GM12891 (cell line): ENCODE results near the gene SNTG2.

ENCODE experiments used
- POLR2A ChIP-seq: IDR thresholded peaks from 2 replicates; pipeline ENCODE4 v1.6.1; 2011; ENCODE audit warnings: low read depth, low read length, control low read depth
- POLR2AphosphoS5 ChIP-seq: IDR thresholded peaks from 2 replicates; pipeline ENCODE4 v1.6.1; 2011; ENCODE audit warnings: low read depth, low read length, control low read depth
- SPI1 ChIP-seq: IDR thresholded peaks from 2 replicates; pipeline ENCODE4 v1.6.1; 2011; ENCODE audit warnings: low read depth, low read length, control low read depth
- TAF1 ChIP-seq: IDR thresholded peaks from 2 replicates; pipeline ENCODE4 v1.6.1; 2011; ENCODE audit warnings: low read depth, low read length, control low read depth

DNA sequence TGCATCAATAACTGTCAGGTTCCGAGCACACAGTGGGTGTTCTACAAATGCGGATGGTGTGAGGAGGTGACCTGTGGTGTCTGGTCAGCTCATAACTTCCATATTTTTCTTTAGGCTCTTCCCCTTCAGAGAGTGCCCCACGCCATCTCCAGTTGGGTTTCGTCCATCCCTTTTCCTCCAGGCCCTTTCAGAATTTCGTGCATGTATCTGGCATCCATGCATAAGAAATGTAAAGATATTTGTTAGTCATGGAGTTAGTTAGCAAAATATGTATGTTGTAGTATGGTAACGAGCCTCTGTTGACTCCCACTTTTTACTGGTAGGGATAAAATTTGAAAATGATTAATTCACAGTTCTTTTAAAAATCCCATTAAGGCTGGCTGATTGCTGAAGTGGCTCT is 67.2 kb downstream of the SNTG2 start:
- TF ChIP-seq POLR2AphosphoS5, result no peak
- no peak for TF ChIP-seq POLR2A
- no peak for TF ChIP-seq TAF1
- TF ChIP-seq SPI1, result no peak
